GM21717 (cell line): ENCODE measurements around the gene PLOD3.
"Not testable (repeated sequence)": the region's sequence is repeated elsewhere in the genome, so short reads cannot be mapped to it uniquely, and the experiment has no call there.

ENCODE experiments used
- ATAC-seq: cut with Tn5 transposase; IDR thresholded peaks from one replicate; pipeline ENCODE4 v1.9.1; 2021; ENCODE audit warnings: mild to moderate bottlenecking, moderate library complexity; ENCODE audit not compliant: unreplicated experiment

PLOD3 gene

GRCh38 chr7:101216001-101216859 is 1.2 kb downstream of the PLOD3 start:
- ATAC-seq: no peak

- no peak for ATAC-seq
Measured at GRCh38 chr7:101212014-101212413, 5.4 kb downstream of the PLOD3 start.

GRCh38 chr7:101211501-101211900 is 5.9 kb downstream of the PLOD3 start:
- no peak for ATAC-seq

- ATAC-seq: no peak
Measured at GRCh38 chr7:101210143-101210542, 7.2 kb downstream of the PLOD3 start.

GRCh38 chr7:101208794-101209193 is 8.6 kb downstream of the PLOD3 start:
- no peak for ATAC-seq

GRCh38 chr7:101207459-101207858 is 9.9 kb downstream of the PLOD3 start:
- no peak for ATAC-seq

- no peak for ATAC-seq
Measured at GRCh38 chr7:101206665-101207042, 10.7 kb downstream of the PLOD3 start.

GRCh38 chr7:101205901-101206664 is 11.3 kb downstream of the PLOD3 start:
- no peak for ATAC-seq

GRCh38 chr7:101203740-101204738 is 13.3 kb downstream of the PLOD3 start:
- ATAC-seq: not testable (repeated sequence)

GRCh38 chr7:101202603-101202918 is 14.8 kb downstream of the PLOD3 start:
- ATAC-seq: no peak

- ATAC-seq: no peak
Measured at GRCh38 chr7:101201695-101202602, 15.4 kb downstream of the PLOD3 start.

GRCh38 chr7:101200862-101201599 is 16.4 kb downstream of the PLOD3 start, which contains the start of gene MOGAT3:
Gene MOGAT3, minus strand, starts transcription at chr7:101201036. Its CDS starts 182 bp downstream, at chr7:101200854.
- no peak for ATAC-seq

GRCh38 chr7:101200504-101200861 is 16.9 kb downstream of the PLOD3 start:
- ATAC-seq: no peak

- not testable (repeated sequence) for ATAC-seq
Measured at GRCh38 chr7:101199522-101199921, 17.9 kb downstream of the PLOD3 start.

- no peak for ATAC-seq
Measured at GRCh38 chr7:101198476-101198875, 18.9 kb downstream of the PLOD3 start.

GRCh38 chr7:101197991-101198390 is 19.4 kb downstream of the PLOD3 start:
- no peak for ATAC-seq

- ATAC-seq: no peak
Measured at GRCh38 chr7:101195884-101196283, 21.5 kb downstream of the PLOD3 start.

GRCh38 chr7:101189109-101189508 is 28.3 kb downstream of the PLOD3 start:
- ATAC-seq: no peak

- ATAC-seq: no peak
Measured at GRCh38 chr7:101186844-101187428, 30.4 kb downstream of the PLOD3 start.
